SK-N-SH treated with all-trans-retinoic acid at 6 μM for 48 hours (cell line): ENCODE results near the gene PIM3.
"Not testable (repeated sequence)": the region's sequence is repeated elsewhere in the genome, so short reads cannot be mapped to it uniquely, and the experiment has no call there.

Experiments used
- ATAC-seq: fragments of 200-7000 bp; cut with Tn5 transposase; 3 replicates; pipeline ENCODE4 v1.9.1; 2020; ENCODE audit warnings: mild to moderate bottlenecking, moderate library complexity
- BACH2 ChIP-seq: fragments of 250-450 bp; sonication (Bioruptor Pico); IDR thresholded peaks from 2 replicates; pipeline ENCODE4 v1.9.0; 2021; ENCODE audit warnings: mild to moderate bottlenecking, borderline replicate concordance
- CSDC2 ChIP-seq: fragments of 250-450 bp; sonication (Bioruptor Pico); IDR thresholded peaks from 2 replicates; pipeline ENCODE4 v1.5.0; 2020; ENCODE audit warnings: mild to moderate bottlenecking, moderate library complexity
- ESRRG ChIP-seq: fragments of 250-450 bp; sonication (Bioruptor Pico); IDR thresholded peaks from 2 replicates; pipeline ENCODE4 v1.6.1; 2021; ENCODE audit warnings: mild to moderate bottlenecking
- GLIS3 ChIP-seq: fragments of 250-450 bp; sonication (Bioruptor Pico); IDR thresholded peaks from 2 replicates; pipeline ENCODE4 v1.5.0; 2020; ENCODE audit warnings: mild to moderate bottlenecking, moderate library complexity
- OSR1 ChIP-seq: fragments of 250-450 bp; sonication (Bioruptor Pico); IDR thresholded peaks from 2 replicates; pipeline ENCODE4 v1.8.0; 2022; ENCODE audit warnings: moderate library complexity, mild to moderate bottlenecking, inconsistent platforms
- PPARA ChIP-seq: fragments of 250-450 bp; sonication (Bioruptor Pico); IDR thresholded peaks from 2 replicates; pipeline ENCODE4 v1.5.0; 2020; ENCODE audit warnings: mild to moderate bottlenecking, borderline replicate concordance
- RARB ChIP-seq: fragments of 250-450 bp; sonication (Bioruptor Pico); IDR thresholded peaks from 2 replicates; pipeline ENCODE4 v1.8.0; 2021; ENCODE audit warnings: mild to moderate bottlenecking, moderate library complexity
- TCF4 ChIP-seq: fragments of 250-450 bp; sonication (Bioruptor Pico); IDR thresholded peaks from 2 replicates; pipeline ENCODE4 v1.8.0; 2021; ENCODE audit warnings: mild to moderate bottlenecking, moderate library complexity, borderline replicate concordance
- TOX ChIP-seq: fragments of 250-450 bp; sonication (Bioruptor Pico); IDR thresholded peaks from 2 replicates; pipeline ENCODE4 v1.8.0; 2021; ENCODE audit warnings: mild to moderate bottlenecking, moderate library complexity, borderline replicate concordance
- TSHZ2 ChIP-seq: fragments of 250-450 bp; sonication (Bioruptor Pico); IDR thresholded peaks from 2 replicates; pipeline ENCODE4 v1.5.0; 2020; ENCODE audit warnings: mild to moderate bottlenecking, moderate library complexity
- ZFP3 ChIP-seq: fragments of 250-450 bp; sonication (Bioruptor Pico); IDR thresholded peaks from 2 replicates; pipeline ENCODE4 v1.5.0; 2020; ENCODE audit warnings: mild to moderate bottlenecking, moderate library complexity
- ZFP30 ChIP-seq: fragments of 450-650 bp; formaldehyde crosslinking; IDR thresholded peaks from 2 replicates; pipeline ENCODE4 v1.5.0; 2022; ENCODE audit warnings: mild to moderate bottlenecking, moderate library complexity
- ZNF565 ChIP-seq: fragments of 450-650 bp; formaldehyde crosslinking; conservative IDR thresholded peaks from 2 replicates; pipeline ENCODE4 v1.5.0; 2020; ENCODE audit warnings: low read depth, mild to moderate bottlenecking, moderate library complexity
- ZNF70 ChIP-seq: fragments of 450-650 bp; formaldehyde crosslinking; IDR thresholded peaks from 2 replicates; pipeline ENCODE4 v1.5.0; 2020; ENCODE audit warnings: mild to moderate bottlenecking, moderate library complexity
- TF ChIP-seq, protein P1 (sequence below): fragments of 250-450 bp; sonication (Bioruptor Pico); IDR thresholded peaks from 2 replicates; pipeline ENCODE4 v1.5.1; 2021; ENCODE audit warnings: mild to moderate bottlenecking, moderate library complexity
- TF ChIP-seq, protein P2 (sequence below): fragments of 250-450 bp; sonication (Bioruptor Pico); IDR thresholded peaks from 2 replicates; pipeline ENCODE4 v1.8.0; 2021; ENCODE audit warnings: low read depth, mild to moderate bottlenecking, moderate library complexity, borderline replicate concordance
- TF ChIP-seq, protein P3 (sequence below): fragments of 250-450 bp; sonication (Bioruptor Pico); IDR thresholded peaks from 2 replicates; pipeline ENCODE4 v1.5.1; 2020; ENCODE audit warnings: low read depth, mild to moderate bottlenecking, moderate library complexity
- TF ChIP-seq, protein P4 (sequence below): fragments of 250-450 bp; sonication (Bioruptor Pico); IDR thresholded peaks from 2 replicates; pipeline ENCODE4 v1.8.0; 2020; ENCODE audit warnings: mild to moderate bottlenecking, moderate library complexity, borderline replicate concordance

The PIM3 gene

DNA sequence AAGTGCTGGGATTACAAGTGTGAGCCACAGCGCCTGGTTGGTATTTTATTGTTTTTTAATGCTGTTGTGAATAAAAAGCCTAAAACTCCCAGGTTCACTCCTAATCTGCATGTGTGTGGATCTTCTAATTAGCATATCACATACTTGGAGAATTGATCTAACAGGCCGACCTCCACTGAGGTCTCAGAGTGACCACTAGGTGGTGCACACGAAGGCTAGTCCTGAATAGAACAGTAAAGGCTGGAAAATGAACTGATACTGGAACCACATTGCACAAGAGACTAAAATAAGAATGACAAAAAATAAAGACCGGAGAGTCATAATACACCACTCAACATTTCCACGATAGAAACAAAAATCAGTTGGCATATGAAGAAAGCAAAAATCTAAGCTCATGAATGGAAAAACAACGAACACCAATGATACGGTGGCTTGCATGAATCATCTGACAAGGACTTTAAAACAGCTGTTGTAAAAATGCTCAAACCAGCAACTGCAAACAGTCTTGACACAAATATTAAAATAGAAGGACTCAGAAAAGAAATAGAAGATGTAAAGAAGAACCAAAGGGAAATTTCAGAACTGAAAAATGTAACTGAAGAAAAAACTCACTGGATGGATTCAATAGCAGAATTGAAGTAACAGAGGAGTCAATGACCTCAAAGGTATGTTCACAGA lies 19.2 kb downstream of the PIM3 start:
- TF ChIP-seq ZFP30 (CRISPR knock-in tag) = peak; percentile 77
- TF ChIP-seq GLIS3 (CRISPR knock-in tag) = no peak
- TF ChIP-seq, protein P1, sequence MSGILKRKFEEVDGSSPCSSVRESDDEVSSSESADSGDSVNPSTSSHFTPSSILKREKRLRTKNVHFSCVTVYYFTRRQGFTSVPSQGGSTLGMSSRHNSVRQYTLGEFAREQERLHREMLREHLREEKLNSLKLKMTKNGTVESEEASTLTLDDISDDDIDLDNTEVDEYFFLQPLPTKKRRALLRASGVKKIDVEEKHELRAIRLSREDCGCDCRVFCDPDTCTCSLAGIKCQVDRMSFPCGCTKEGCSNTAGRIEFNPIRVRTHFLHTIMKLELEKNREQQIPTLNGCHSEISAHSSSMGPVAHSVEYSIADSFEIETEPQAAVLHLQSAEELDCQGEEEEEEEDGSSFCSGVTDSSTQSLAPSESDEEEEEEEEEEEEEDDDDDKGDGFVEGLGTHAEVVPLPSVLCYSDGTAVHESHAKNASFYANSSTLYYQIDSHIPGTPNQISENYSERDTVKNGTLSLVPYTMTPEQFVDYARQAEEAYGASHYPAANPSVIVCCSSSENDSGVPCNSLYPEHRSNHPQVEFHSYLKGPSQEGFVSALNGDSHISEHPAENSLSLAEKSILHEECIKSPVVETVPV (CRISPR knock-in tag) = no peak
- TF ChIP-seq, protein P2, sequence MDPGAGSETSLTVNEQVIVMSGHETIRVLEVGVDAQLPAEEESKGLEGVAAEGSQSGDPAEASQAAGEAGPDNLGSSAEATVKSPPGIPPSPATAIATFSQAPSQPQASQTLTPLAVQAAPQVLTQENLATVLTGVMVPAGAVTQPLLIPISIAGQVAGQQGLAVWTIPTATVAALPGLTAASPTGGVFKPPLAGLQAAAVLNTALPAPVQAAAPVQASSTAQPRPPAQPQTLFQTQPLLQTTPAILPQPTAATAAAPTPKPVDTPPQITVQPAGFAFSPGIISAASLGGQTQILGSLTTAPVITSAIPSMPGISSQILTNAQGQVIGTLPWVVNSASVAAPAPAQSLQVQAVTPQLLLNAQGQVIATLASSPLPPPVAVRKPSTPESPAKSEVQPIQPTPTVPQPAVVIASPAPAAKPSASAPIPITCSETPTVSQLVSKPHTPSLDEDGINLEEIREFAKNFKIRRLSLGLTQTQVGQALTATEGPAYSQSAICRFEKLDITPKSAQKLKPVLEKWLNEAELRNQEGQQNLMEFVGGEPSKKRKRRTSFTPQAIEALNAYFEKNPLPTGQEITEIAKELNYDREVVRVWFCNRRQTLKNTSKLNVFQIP (CRISPR knock-in tag) = no peak
- TF ChIP-seq TOX = no peak
- TF ChIP-seq TCF4 = no peak
- TF ChIP-seq OSR1 (CRISPR knock-in tag) = no peak
- TF ChIP-seq, all 23 proteins: peak for 1
- peak; percentile 67; the same call in 2 of the 3 replicates for ATAC-seq

- not testable (repeated sequence) for ATAC-seq
Measured at GRCh38 chr22:49981799-49982198, 21.2 kb downstream of the PIM3 start.

GRCh38 chr22:49983148-49984042 lies 22.8 kb downstream of the PIM3 start:
- peak; percentile 43; the same call in 2 of the 3 replicates for ATAC-seq
- TF ChIP-seq ESRRG (CRISPR knock-in tag) = no peak
- TF ChIP-seq, protein P3, sequence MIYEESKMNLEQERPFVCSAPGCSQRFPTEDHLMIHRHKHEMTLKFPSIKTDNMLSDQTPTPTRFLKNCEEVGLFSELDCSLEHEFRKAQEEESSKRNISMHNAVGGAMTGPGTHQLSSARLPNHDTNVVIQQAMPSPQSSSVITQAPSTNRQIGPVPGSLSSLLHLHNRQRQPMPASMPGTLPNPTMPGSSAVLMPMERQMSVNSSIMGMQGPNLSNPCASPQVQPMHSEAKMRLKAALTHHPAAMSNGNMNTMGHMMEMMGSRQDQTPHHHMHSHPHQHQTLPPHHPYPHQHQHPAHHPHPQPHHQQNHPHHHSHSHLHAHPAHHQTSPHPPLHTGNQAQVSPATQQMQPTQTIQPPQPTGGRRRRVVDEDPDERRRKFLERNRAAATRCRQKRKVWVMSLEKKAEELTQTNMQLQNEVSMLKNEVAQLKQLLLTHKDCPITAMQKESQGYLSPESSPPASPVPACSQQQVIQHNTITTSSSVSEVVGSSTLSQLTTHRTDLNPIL (CRISPR knock-in tag) = no peak
- TF ChIP-seq ZNF70 (CRISPR knock-in tag) = no peak
- TF ChIP-seq OSR1 (CRISPR knock-in tag) = no peak
- no peak for TF ChIP-seq TOX
- no peak for TF ChIP-seq TSHZ2 (CRISPR knock-in tag)
- no peak for TF ChIP-seq BACH2 (CRISPR knock-in tag)
- TF ChIP-seq RARB (CRISPR knock-in tag) = no peak
- no peak for TF ChIP-seq ZFP3 (CRISPR knock-in tag)
- no peak for TF ChIP-seq PPARA (CRISPR knock-in tag)
- no peak for TF ChIP-seq CSDC2 (CRISPR knock-in tag)
- TF ChIP-seq ZNF565 (CRISPR knock-in tag) = no peak
- TF ChIP-seq, protein P1 (CRISPR knock-in tag) = no peak

GRCh38 chr22:49986325-49986724 lies 25.8 kb downstream of the PIM3 start:
- ATAC-seq = no peak
- TF ChIP-seq, protein P4, sequence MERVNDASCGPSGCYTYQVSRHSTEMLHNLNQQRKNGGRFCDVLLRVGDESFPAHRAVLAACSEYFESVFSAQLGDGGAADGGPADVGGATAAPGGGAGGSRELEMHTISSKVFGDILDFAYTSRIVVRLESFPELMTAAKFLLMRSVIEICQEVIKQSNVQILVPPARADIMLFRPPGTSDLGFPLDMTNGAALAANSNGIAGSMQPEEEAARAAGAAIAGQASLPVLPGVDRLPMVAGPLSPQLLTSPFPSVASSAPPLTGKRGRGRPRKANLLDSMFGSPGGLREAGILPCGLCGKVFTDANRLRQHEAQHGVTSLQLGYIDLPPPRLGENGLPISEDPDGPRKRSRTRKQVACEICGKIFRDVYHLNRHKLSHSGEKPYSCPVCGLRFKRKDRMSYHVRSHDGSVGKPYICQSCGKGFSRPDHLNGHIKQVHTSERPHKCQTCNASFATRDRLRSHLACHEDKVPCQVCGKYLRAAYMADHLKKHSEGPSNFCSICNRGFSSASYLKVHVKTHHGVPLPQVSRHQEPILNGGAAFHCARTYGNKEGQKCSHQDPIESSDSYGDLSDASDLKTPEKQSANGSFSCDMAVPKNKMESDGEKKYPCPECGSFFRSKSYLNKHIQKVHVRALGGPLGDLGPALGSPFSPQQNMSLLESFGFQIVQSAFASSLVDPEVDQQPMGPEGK = no peak
- TF ChIP-seq CSDC2 (CRISPR knock-in tag) = no peak
- TF ChIP-seq, protein P2 (CRISPR knock-in tag) = no peak
- no peak for TF ChIP-seq ESRRG (CRISPR knock-in tag)

DNA sequence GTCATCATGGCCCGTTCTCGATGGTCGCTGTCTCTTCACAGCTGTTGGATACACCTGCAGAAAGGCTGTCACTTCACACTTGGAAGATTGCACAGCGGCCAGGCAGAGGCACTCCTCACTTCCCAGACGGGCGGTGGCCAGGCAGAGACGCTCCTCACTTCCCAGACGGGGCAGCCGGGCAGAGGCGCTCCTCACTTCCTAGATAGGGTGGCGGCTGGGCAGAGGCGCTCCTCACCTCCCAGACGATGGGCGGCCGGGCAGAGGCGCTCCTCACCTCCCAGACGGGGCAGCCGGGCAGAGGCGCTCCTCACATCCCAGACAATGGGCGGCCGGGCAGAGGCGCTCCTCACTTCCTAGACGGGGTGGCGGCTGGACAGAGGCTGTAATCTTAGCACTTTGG lies 29.3 kb downstream of the PIM3 start:
- not testable (repeated sequence) for ATAC-seq
